ENCODE measurements around the gene FASTK. TPM values are rescaled to one million over a fixed set of nuclear protein-coding genes. Genes with fewer than 3 reads are reported as not detected.

The FASTK gene
- total and polyA plus RNA-seq, 2 donors = 52.2 to 142 TPM

DNA sequence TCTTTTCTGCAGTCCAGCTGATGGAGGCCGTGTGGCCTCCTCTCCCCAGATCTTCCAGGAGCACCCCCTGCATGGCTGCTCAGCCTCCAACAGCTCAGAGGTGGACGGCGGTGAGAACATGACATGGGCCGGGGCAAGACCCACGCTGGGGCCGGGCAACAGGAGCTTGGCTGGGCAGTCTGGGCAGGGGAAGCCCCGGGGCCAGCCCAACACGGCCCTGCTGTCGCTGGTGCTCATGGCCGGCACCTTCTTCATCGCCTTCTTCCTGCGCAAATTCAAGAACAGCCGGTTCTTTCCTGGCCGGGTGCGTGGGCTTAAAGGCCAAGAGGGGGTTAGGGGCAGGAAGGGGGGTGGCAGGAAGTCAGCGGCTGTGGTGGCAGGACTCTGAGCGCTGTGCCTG is 6.6 kb downstream of the FASTK start:
- WGBS = 97% methylated on average over 17 of the region's 17 CpGs
- H3K4me1 ChIP-seq (ENCODE audit: control insufficient read depth in 2 of 2, insufficient read depth in 2 of 2, low read length in 2 of 2) = peaks cover 5 to 6% of the 10 kb centered on the region in 2 donors
- no peaks in the 10 kb centered on the region for H3K27me3 ChIP-seq (ENCODE audit: control insufficient read depth in 2 of 2, insufficient read depth in 1 of 2, low read length in 1 of 2)
- no peak for DNase-seq (ENCODE audit: low read depth in 6 of 9, low spot score in 9 of 9)
- H3K4me3 ChIP-seq (ENCODE audit: low read length in 2 of 2) = no peak overlapping the region
- H3K9me3 ChIP-seq (ENCODE audit: control insufficient read depth in 2 of 2, insufficient read depth in 1 of 2, low read length in 1 of 2) = no peaks in the 10 kb centered on the region
- peaks cover 79 to 84% of the 10 kb centered on the region in 2 donors for H3K36me3 ChIP-seq (ENCODE audit: control insufficient read depth in 2 of 2, insufficient read depth in 2 of 2, low read length in 1 of 2)
- no peak overlapping the region for H3K27ac ChIP-seq (ENCODE audit: low read depth in 1 of 2, low read length in 1 of 2)

DNA sequence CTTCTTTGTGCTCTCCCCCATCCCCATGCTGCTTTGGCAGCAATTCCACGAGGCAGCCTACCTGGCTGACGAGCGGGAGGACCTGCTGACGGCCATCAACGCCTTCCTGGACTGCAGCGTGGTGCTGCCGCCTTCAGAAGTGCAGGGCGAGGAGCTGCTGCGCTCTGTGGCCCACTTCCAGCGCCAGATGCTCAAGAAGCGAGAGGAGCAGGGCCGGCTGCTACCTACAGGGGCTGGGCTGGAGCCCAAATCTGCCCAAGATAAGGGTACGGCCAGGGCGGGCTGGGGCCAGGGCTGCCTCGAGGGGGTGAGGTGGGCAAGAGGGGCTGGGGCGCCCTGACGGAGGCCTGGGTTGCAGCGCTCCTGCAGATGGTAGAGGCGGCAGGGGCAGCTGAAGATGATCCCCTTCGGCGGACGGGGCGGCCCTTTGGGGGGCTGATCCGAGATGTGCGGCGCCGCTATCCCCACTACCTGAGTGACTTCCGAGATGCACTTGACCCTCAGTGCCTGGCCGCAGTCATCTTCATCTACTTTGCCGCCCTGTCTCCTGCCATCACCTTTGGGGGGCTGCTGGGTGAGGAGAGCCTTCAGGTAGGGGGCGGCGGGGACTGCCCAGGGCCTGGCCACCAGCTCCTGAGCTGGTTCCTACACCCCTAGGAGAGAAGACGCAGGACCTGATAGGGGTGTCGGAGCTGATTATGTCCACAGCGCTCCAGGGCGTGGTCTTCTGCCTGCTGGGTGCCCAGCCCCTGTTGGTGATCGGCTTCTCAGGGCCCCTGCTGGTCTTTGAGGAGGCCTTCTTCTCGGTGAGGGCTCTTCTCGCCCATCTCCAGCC is 9.4 kb downstream of the FASTK start:
- no peak overlapping the region for H3K27ac ChIP-seq (ENCODE audit: low read depth in 1 of 2, low read length in 1 of 2)
- no peaks in the 10 kb centered on the region for H3K9me3 ChIP-seq (ENCODE audit: control insufficient read depth in 2 of 2, insufficient read depth in 1 of 2, low read length in 1 of 2)
- H3K4me3 ChIP-seq (ENCODE audit: low read length in 2 of 2) = no peak overlapping the region
- peaks cover 83 to 95% of the 10 kb centered on the region in 2 donors for H3K36me3 ChIP-seq (ENCODE audit: control insufficient read depth in 2 of 2, insufficient read depth in 2 of 2, low read length in 1 of 2)
- no peaks in the 10 kb centered on the region for H3K4me1 ChIP-seq (ENCODE audit: control insufficient read depth in 2 of 2, insufficient read depth in 2 of 2, low read length in 2 of 2)
- WGBS = 97% methylated on average over 39 of the region's 39 CpGs
- no peaks in the 10 kb centered on the region for H3K27me3 ChIP-seq (ENCODE audit: control insufficient read depth in 2 of 2, insufficient read depth in 1 of 2, low read length in 1 of 2)
- no peak for DNase-seq (ENCODE audit: low read depth in 6 of 9, low spot score in 9 of 9)

GRCh38 chr7:151070574-151070960 is 10.0 kb downstream of the FASTK start:
- H3K36me3 ChIP-seq (ENCODE audit: control insufficient read depth in 2 of 2, insufficient read depth in 2 of 2, low read length in 1 of 2) = peaks cover 85 to 94% of the 10 kb centered on the region in 2 donors
- WGBS = 99% methylated on average over 15 of the region's 15 CpGs
- H3K9me3 ChIP-seq (ENCODE audit: control insufficient read depth in 2 of 2, insufficient read depth in 1 of 2, low read length in 1 of 2) = no peaks in the 10 kb centered on the region
- no peaks in the 10 kb centered on the region for H3K4me1 ChIP-seq (ENCODE audit: control insufficient read depth in 2 of 2, insufficient read depth in 2 of 2, low read length in 2 of 2)
- no peak overlapping the region for H3K4me3 ChIP-seq (ENCODE audit: low read length in 2 of 2)
- DNase-seq (ENCODE audit: low read depth in 6 of 9, low spot score in 9 of 9) = no peak
- H3K27me3 ChIP-seq (ENCODE audit: control insufficient read depth in 2 of 2, insufficient read depth in 1 of 2, low read length in 1 of 2) = no peaks in the 10 kb centered on the region
- no peak overlapping the region for H3K27ac ChIP-seq (ENCODE audit: low read depth in 1 of 2, low read length in 1 of 2)

DNA sequence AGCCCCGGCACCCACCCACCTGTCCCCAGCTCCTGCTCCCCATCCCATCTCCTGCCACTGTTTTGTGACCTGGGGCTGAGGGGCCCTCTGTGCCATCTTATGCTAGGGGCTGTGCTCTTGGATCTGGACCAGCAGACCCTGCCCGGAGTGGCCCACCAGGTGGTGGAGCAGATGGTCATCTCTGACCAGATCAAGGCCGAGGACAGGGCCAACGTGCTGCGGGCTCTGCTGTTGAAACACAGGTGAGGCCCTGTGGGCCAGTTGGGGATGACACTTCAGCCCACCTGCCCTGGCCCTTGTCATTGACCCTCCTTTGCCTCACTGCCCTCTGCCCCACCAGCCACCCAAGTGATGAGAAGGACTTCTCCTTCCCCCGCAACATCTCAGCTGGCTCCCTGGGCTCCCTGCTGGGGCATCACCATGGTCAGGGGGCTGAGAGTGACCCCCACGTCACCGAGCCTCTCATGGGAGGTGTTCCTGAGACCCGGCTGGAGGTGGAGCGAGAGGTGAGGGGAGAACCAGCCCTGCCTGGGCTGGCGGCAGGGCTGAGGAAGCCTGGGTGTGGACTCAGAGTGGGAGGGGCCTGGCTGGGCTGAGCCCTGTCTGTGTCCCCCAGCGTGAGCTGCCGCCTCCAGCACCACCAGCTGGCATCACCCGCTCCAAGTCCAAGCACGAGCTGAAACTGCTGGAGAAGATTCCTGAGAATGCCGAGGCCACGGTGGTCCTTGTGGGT is 10.6 kb downstream of the FASTK start:
- Histone ChIP-seq H3K9me3 (ENCODE audit: control insufficient read depth in 2 of 2, insufficient read depth in 1 of 2, low read length in 1 of 2) (no peaks in the 10 kb centered on the region), H3K27ac (ENCODE audit: low read depth in 1 of 2, low read length in 1 of 2) (no peak overlapping the region), H3K4me3 (ENCODE audit: low read length in 2 of 2) (no peak overlapping the region), H3K27me3 (ENCODE audit: control insufficient read depth in 2 of 2, insufficient read depth in 1 of 2, low read length in 1 of 2) (no peaks in the 10 kb centered on the region), H3K36me3 (ENCODE audit: control insufficient read depth in 2 of 2, insufficient read depth in 2 of 2, low read length in 1 of 2) (peaks cover 85 to 94% of the 10 kb centered on the region in 2 donors), H3K4me1 (ENCODE audit: control insufficient read depth in 2 of 2, insufficient read depth in 2 of 2, low read length in 2 of 2) (no peaks in the 10 kb centered on the region)
- DNase-seq (ENCODE audit: low read depth in 6 of 9, low spot score in 9 of 9) = no peak
- WGBS = 98% methylated on average over 17 of the region's 17 CpGs

GRCh38 chr7:151068069-151068773 is 12.4 kb downstream of the FASTK start:
- Histone ChIP-seq H3K27ac (ENCODE audit: low read depth in 1 of 2, low read length in 1 of 2) (no peak overlapping the region), H3K36me3 (ENCODE audit: control insufficient read depth in 2 of 2, insufficient read depth in 2 of 2, low read length in 1 of 2) (peaks cover 79 to 90% of the 10 kb centered on the region in 2 donors), H3K9me3 (ENCODE audit: control insufficient read depth in 2 of 2, insufficient read depth in 1 of 2, low read length in 1 of 2) (no peaks in the 10 kb centered on the region), H3K27me3 (ENCODE audit: control insufficient read depth in 2 of 2, insufficient read depth in 1 of 2, low read length in 1 of 2) (no peaks in the 10 kb centered on the region), H3K4me3 (ENCODE audit: low read length in 2 of 2) (no peak overlapping the region), H3K4me1 (ENCODE audit: control insufficient read depth in 2 of 2, insufficient read depth in 2 of 2, low read length in 2 of 2) (no peaks in the 10 kb centered on the region)
- DNase-seq (ENCODE audit: low read depth in 6 of 9, low spot score in 9 of 9) = no peak
- WGBS = 97% methylated on average over 12 of the region's 12 CpGs

- H3K36me3 ChIP-seq (ENCODE audit: control insufficient read depth in 2 of 2, insufficient read depth in 2 of 2, low read length in 1 of 2) = peaks cover 68 to 83% of the 10 kb centered on the region in 2 donors
- no peak overlapping the region for H3K4me3 ChIP-seq (ENCODE audit: low read length in 2 of 2)
- no peak for DNase-seq (ENCODE audit: low read depth in 6 of 9, low spot score in 9 of 9)
- no peaks in the 10 kb centered on the region for H3K9me3 ChIP-seq (ENCODE audit: control insufficient read depth in 2 of 2, insufficient read depth in 1 of 2, low read length in 1 of 2)
- WGBS = 97% methylated on average over 39 of the region's 39 CpGs
- H3K27ac ChIP-seq (ENCODE audit: low read depth in 1 of 2, low read length in 1 of 2) = no peak overlapping the region
- no peaks in the 10 kb centered on the region for H3K4me1 ChIP-seq (ENCODE audit: control insufficient read depth in 2 of 2, insufficient read depth in 2 of 2, low read length in 2 of 2)
- no peaks in the 10 kb centered on the region for H3K27me3 ChIP-seq (ENCODE audit: control insufficient read depth in 2 of 2, insufficient read depth in 1 of 2, low read length in 1 of 2)
These were observed 14.2 kb downstream of the FASTK start for GRCh38 chr7:151066273-151066974.

- peaks cover 5 to 8% of the 10 kb centered on the region in 2 donors for H3K4me1 ChIP-seq (ENCODE audit: control insufficient read depth in 2 of 2, insufficient read depth in 2 of 2, low read length in 2 of 2)
- H3K27me3 ChIP-seq (ENCODE audit: control insufficient read depth in 2 of 2, insufficient read depth in 1 of 2, low read length in 1 of 2) = no peaks in the 10 kb centered on the region
- no peaks in the 10 kb centered on the region for H3K9me3 ChIP-seq (ENCODE audit: control insufficient read depth in 2 of 2, insufficient read depth in 1 of 2, low read length in 1 of 2)
- no peak overlapping the region for H3K27ac ChIP-seq (ENCODE audit: low read depth in 1 of 2, low read length in 1 of 2)
- peaks cover 59 to 74% of the 10 kb centered on the region in 2 donors for H3K36me3 ChIP-seq (ENCODE audit: control insufficient read depth in 2 of 2, insufficient read depth in 2 of 2, low read length in 1 of 2)
- H3K4me3 ChIP-seq (ENCODE audit: low read length in 2 of 2) = no peak overlapping the region
- DNase-seq (ENCODE audit: low read depth in 6 of 9, low spot score in 9 of 9) = no peak
- WGBS = 90% methylated on average over 14 of the region's 14 CpGs
These were observed 15.1 kb downstream of the FASTK start for GRCh38 chr7:151065516-151065915.

DNA sequence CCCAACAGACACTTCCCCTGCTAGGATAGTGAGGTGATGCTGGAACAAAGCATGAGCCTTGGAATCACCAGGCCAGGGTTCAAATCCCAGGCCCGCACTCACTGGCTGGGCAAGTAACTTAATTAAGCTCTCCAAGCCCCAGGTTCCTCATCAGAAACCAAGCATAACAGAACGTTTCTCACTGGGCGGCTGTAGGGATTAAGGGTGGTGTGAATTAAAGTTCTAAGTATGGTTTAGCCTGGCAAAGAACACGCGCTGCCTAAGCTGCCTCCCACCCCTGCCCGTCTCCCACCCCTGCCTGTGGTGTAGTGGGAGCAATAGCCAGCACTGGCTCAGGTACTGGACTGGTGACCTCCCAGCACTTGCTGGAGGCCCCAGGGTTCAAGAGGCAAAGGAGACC is 15.6 kb downstream of the FASTK start:
- H3K36me3 ChIP-seq (ENCODE audit: control insufficient read depth in 2 of 2, insufficient read depth in 2 of 2, low read length in 1 of 2) = peaks cover 54 to 68% of the 10 kb centered on the region in 2 donors
- 99% methylated on average over 6 of the region's 6 CpGs for WGBS

More for the DNA sequence above, 15.6 kb downstream of the FASTK start:
- Histone ChIP-seq H3K4me3 (ENCODE audit: low read length in 2 of 2) (no peak overlapping the region), H3K27ac (ENCODE audit: low read depth in 1 of 2, low read length in 1 of 2) (no peak overlapping the region), H3K4me1 (ENCODE audit: control insufficient read depth in 2 of 2, insufficient read depth in 2 of 2, low read length in 2 of 2) (peaks cover 10 to 14% of the 10 kb centered on the region in 2 donors), H3K27me3 (ENCODE audit: control insufficient read depth in 2 of 2, insufficient read depth in 1 of 2, low read length in 1 of 2) (no peaks in the 10 kb centered on the region), H3K9me3 (ENCODE audit: control insufficient read depth in 2 of 2, insufficient read depth in 1 of 2, low read length in 1 of 2) (no peaks in the 10 kb centered on the region)
- DNase-seq (ENCODE audit: low read depth in 6 of 9, low spot score in 9 of 9) = no peak
